CD14-positive monocyte (primary cell): ENCODE measurements around the gene ELFN1. TPM values are rescaled to one million over a fixed set of nuclear protein-coding genes. Genes with fewer than 3 reads are reported as not detected.
A peak's percentile ranks its signal among the peaks of the same experiment; 100 is the strongest.

Source experiments
- DNase-seq, 3 donors: peaks; one replicate each; pipeline ENCODE4 v3.0.0-alpha.2; 2011 to 2022
- H2AFZ ChIP-seq: 2 replicates; pipeline ENCODE4 v1.6.0; 2012; ENCODE audit warnings: mild to moderate bottlenecking, low read depth, low read length, inconsistent platforms; ENCODE audit not compliant: insufficient read depth, poor library complexity, severe bottlenecking
- H3K27ac ChIP-seq, 2 donors: 1 replicate in 1 of 2; 2 replicates in 1 of 2; pipeline ENCODE4 v1.5.1; 2012 to 2013; ENCODE audit warnings: low read length in 2 of 2, control low read depth in 1 of 2, inconsistent platforms in 1 of 2, low read depth in 1 of 2, mild to moderate bottlenecking in 1 of 2
- H3K27me3 ChIP-seq, 2 donors: one replicate each; pipeline versions ENCODE4 v1.6.0 to v1.6.1; 2011 to 2013; ENCODE audit warnings: low read length in 2 of 2; ENCODE audit not compliant: control insufficient read depth in 2 of 2, insufficient read depth in 2 of 2
- H3K36me3 ChIP-seq, 2 donors: replicated peaks in 1 of 2; 1 replicate in 1 of 2; 2 replicates in 1 of 2; pipeline versions ENCODE4 v1.5.1 to v1.6.1; 2012 to 2013; ENCODE audit warnings: low read length in 2 of 2, control low read depth in 1 of 2, inconsistent platforms in 1 of 2, mild to moderate bottlenecking in 1 of 2; ENCODE audit not compliant: insufficient read depth in 2 of 2, control insufficient read depth in 1 of 2
- H3K4me1 ChIP-seq, 2 donors: 1 replicate in 1 of 2; 2 replicates in 1 of 2; pipeline versions ENCODE4 v1.5.1 to v1.6.1; 2012 to 2013; ENCODE audit warnings: low read length in 2 of 2, control low read depth in 1 of 2, inconsistent platforms in 1 of 2, mild to moderate bottlenecking in 1 of 2, moderate library complexity in 1 of 2; ENCODE audit not compliant: insufficient read depth in 2 of 2, control insufficient read depth in 1 of 2
- H3K4me2 ChIP-seq: replicated peaks from 2 replicates; pipeline ENCODE3; 2012; ENCODE audit warnings: low read length, moderate library complexity, mild to moderate bottlenecking; ENCODE audit not compliant: poor library complexity, severe bottlenecking; ENCODE audit errors: extremely low read depth
- H3K4me3 ChIP-seq, 3 experiments: fragments of 200-600 bp in 1 of 3; sonication (generic) in 1 of 3; replicated peaks in 1 of 3; 1 replicate in 2 of 3; 2 replicates in 1 of 3; pipeline ENCODE4 v1.5.1; 2011 to 2013; ENCODE audit warnings: low read length in 3 of 3, mild to moderate bottlenecking in 3 of 3, control low read depth in 2 of 3, low read depth in 2 of 3, inconsistent platforms in 1 of 3, moderate library complexity in 1 of 3
- H3K79me2 ChIP-seq: 2 replicates; pipeline ENCODE4 v1.6.0; 2012; ENCODE audit warnings: mild to moderate bottlenecking, control low read depth, inconsistent platforms, low read length, moderate library complexity; ENCODE audit not compliant: insufficient read depth
- H3K9ac ChIP-seq: 2 replicates; pipeline ENCODE4 v1.6.0; 2017; ENCODE audit warnings: low read length, mild to moderate bottlenecking; ENCODE audit not compliant: insufficient read depth, poor library complexity, severe bottlenecking
- H3K9me3 ChIP-seq, 2 donors: replicated peaks in 1 of 2; 1 replicate in 1 of 2; 2 replicates in 1 of 2; pipeline versions ENCODE4 v1.5.1 to v1.6.1; 2012 to 2013; ENCODE audit warnings: low read length in 2 of 2, control low read depth in 1 of 2; ENCODE audit not compliant: control insufficient read depth in 1 of 2, insufficient read depth in 1 of 2
- H4K20me1 ChIP-seq: 2 replicates; pipeline ENCODE4 v1.6.0; 2012; ENCODE audit warnings: mild to moderate bottlenecking, low read length, control low read depth, moderate library complexity; ENCODE audit not compliant: insufficient read depth
- H3K27ac Mint-ChIP-seq, 7 donors: one replicate each; pipeline ENCODE4 v1.8.0; 2020; ENCODE audit warnings: mild to moderate bottlenecking in 7 of 7, mixed read lengths in 7 of 7, moderate library complexity in 6 of 7, inconsistent platforms in 2 of 7
- H3K27me3 Mint-ChIP-seq, 3 donors: one replicate each; pipeline ENCODE4 v1.8.0; 2021 to 2022; ENCODE audit warnings: low read depth in 3 of 3, mild to moderate bottlenecking in 3 of 3, mixed read lengths in 3 of 3, moderate library complexity in 3 of 3, inconsistent platforms in 1 of 3
- H3K36me3 Mint-ChIP-seq, 2 donors: one replicate each; pipeline ENCODE4 v1.8.0; 2020; ENCODE audit warnings: mixed read lengths in 2 of 2, inconsistent platforms in 1 of 2, mild to moderate bottlenecking in 1 of 2
- H3K4me1 Mint-ChIP-seq: one replicate; pipeline ENCODE4 v1.8.0; 2020; ENCODE audit warnings: mild to moderate bottlenecking, mixed read lengths
- H3K4me3 Mint-ChIP-seq, 2 donors: one replicate each; pipeline ENCODE4 v1.8.0; 2020; ENCODE audit warnings: mild to moderate bottlenecking in 2 of 2, mixed read lengths in 2 of 2, moderate library complexity in 1 of 2
- H3K9me3 Mint-ChIP-seq, 7 donors: one replicate each; pipeline ENCODE4 v1.8.0; 2020 to 2022; ENCODE audit warnings: mixed read lengths in 7 of 7, mild to moderate bottlenecking in 6 of 7, moderate library complexity in 6 of 7, inconsistent platforms in 2 of 7
- CTCF ChIP-seq: fragments of 200-600 bp; IDR thresholded peaks from one replicate; pipeline ENCODE4 v1.8.0; 2022; ENCODE audit warnings: antibody characterized with exemption, mild to moderate bottlenecking
- WGBS: methylation state at CpG from one replicate; pipeline ENCODE4 v1.1.5; 2013; ENCODE audit warnings: missing lambda C conversion rate; ENCODE audit not compliant: insufficient coverage; 5-methylcytosine and 5-hydroxymethylcytosine counted together
- intact Hi-C, 2 donors: fragments of 100-400 bp; cut with micrococcal nuclease; formaldehyde crosslinking; loops; one replicate each; pipeline versions ENCODE4 v1.15.0 to v1.15.1; 2023
- polyA plus RNA-seq, 3 donors: library from polyadenylated mRNA; depleted of rRNA in 1 of 3; unstranded in 2 of 3; stranded (reverse) in 1 of 3; fragments of 300-500 nt in 2 of 3; fragments of >200 nt in 1 of 3; fragmentation: Illumina TruSeq in 2 of 3; gene quantifications; 1 replicate in 2 of 3; 2 replicates in 1 of 3; pipeline ENCODE4 v1.2.3, GENCODE V29; 2012 to 2021

ELFN1 gene
- polyA plus RNA-seq, 3 donors = not detected

GRCh38 chr7:1637155-1637554, 32.9 kb upstream of the ELFN1 start:
- TF ChIP-seq CTCF = no peak

GRCh38 chr7:1638215-1638661, 31.8 kb upstream of the ELFN1 start:
- no peaks in the 10 kb centered on the region for H3K27me3 ChIP-seq
- TF ChIP-seq CTCF = no peak

More at GRCh38 chr7:1637155-1637554, 32.9 kb upstream of the ELFN1 start:
- no peak overlapping the region for H3K27ac ChIP-seq
- no peaks in the 10 kb centered on the region for H3K27me3 ChIP-seq
- intact Hi-C loops = no loop called here
- Mint-ChIP-seq H3K4me3 (no peak overlapping the region), H3K36me3 (no peaks in the 10 kb centered on the region), H3K9me3 (peaks cover 20 to 40% (median 36%) of the 10 kb centered on the region in 7 donors), H3K27ac (no peak overlapping the region), H3K4me1 (no peaks in the 10 kb centered on the region), H3K27me3 (peaks cover 4 to 18% (median 11%) of the 10 kb centered on the region in 3 donors)
- WGBS = no CpG with 5 or more reads among the region's 2 CpGs
- no peaks in the 10 kb centered on the region for H4K20me1 ChIP-seq
- peaks cover 26 to 38% of the 10 kb centered on the region in 2 donors for H3K9me3 ChIP-seq
- no peaks in the 10 kb centered on the region for H3K4me1 ChIP-seq
- no peak overlapping the region for H3K4me2 ChIP-seq
- H3K9ac ChIP-seq = no peak overlapping the region
- no peak overlapping the region for H3K4me3 ChIP-seq
- no peak for DNase-seq
- no peak overlapping the region for H2AFZ ChIP-seq
- H3K79me2 ChIP-seq = no peaks in the 10 kb centered on the region
- no peaks in the 10 kb centered on the region for H3K36me3 ChIP-seq

More at GRCh38 chr7:1638215-1638661, 31.8 kb upstream of the ELFN1 start:
- no peak overlapping the region for H3K27ac ChIP-seq
- no peaks in the 10 kb centered on the region for H3K4me1 ChIP-seq
- H3K4me3 ChIP-seq = no peak overlapping the region
- no peaks in the 10 kb centered on the region for H3K36me3 ChIP-seq
- no peak overlapping the region for H3K4me2 ChIP-seq
- DNase-seq = no peak
- intact Hi-C loops = no loop called here
- no peaks in the 10 kb centered on the region for H3K79me2 ChIP-seq
- H2AFZ ChIP-seq = no peak overlapping the region
- Mint-ChIP-seq H3K4me3 (no peak overlapping the region), H3K27me3 (peaks cover 4 to 20% (median 10%) of the 10 kb centered on the region in 3 donors), H3K36me3 (no peaks in the 10 kb centered on the region), H3K4me1 (no peaks in the 10 kb centered on the region), H3K27ac (peak overlapping the region in 1 of 7 donors; percentile 25), H3K9me3 (peaks cover 20 to 40% (median 36%) of the 10 kb centered on the region in 7 donors)
- H3K9ac ChIP-seq = no peak overlapping the region
- peaks cover 26 to 38% of the 10 kb centered on the region in 2 donors for H3K9me3 ChIP-seq
- no peaks in the 10 kb centered on the region for H4K20me1 ChIP-seq
- 45% methylated on average over 4 of the region's 11 CpGs for WGBS
